Neural progenitor cell (in vitro differentiated cells): ENCODE data around the gene ARHGEF26. TPM values are rescaled to one million over a fixed set of nuclear protein-coding genes. Genes with fewer than 3 reads are reported as not detected.

ENCODE experiments used
- DNase-seq: peaks from one replicate; pipeline ENCODE4 v3.0.0-alpha.2; 2016; ENCODE audit warnings: low spot score
- H2AFZ ChIP-seq: fragments of 200-600 bp; sonication (generic); replicated peaks from 2 replicates; pipeline ENCODE4 v1.6.1; 2016; ENCODE audit warnings: antibody characterized with exemption
- H3F3A ChIP-seq: fragments of 200-600 bp; sonication (generic); 2 replicates; pipeline ENCODE4 v1.6.1; 2016; ENCODE audit warnings: antibody characterized with exemption, low read depth
- H3K27ac ChIP-seq: fragments of 200-600 bp; sonication (generic); 2 replicates; pipeline ENCODE4 v1.5.1; 2016; ENCODE audit warnings: mild to moderate bottlenecking
- H3K27me3 ChIP-seq: fragments of 200-600 bp; sonication (generic); 2 replicates; pipeline ENCODE4 v1.6.1; 2016; ENCODE audit warnings: mild to moderate bottlenecking, moderate library complexity
- H3K36me3 ChIP-seq: fragments of 200-600 bp; sonication (generic); 2 replicates; pipeline ENCODE4 v1.5.1; 2016
- H3K4me1 ChIP-seq: fragments of 200-600 bp; sonication (generic); 2 replicates; pipeline ENCODE4 v1.6.1; 2016; ENCODE audit warnings: mixed run types
- H3K4me2 ChIP-seq: fragments of 200-600 bp; sonication (generic); 2 replicates; pipeline ENCODE4 v1.6.1; 2016
- H3K4me3 ChIP-seq: fragments of 200-600 bp; sonication (generic); 2 replicates; pipeline ENCODE4 v1.5.1; 2016
- H3K79me2 ChIP-seq: fragments of 200-600 bp; sonication (generic); 2 replicates; pipeline ENCODE4 v1.6.1; 2016; ENCODE audit warnings: low read depth
- H3K9ac ChIP-seq: fragments of 200-600 bp; sonication (generic); 2 replicates; pipeline ENCODE4 v1.6.1; 2016
- H3K9me3 ChIP-seq: fragments of 200-600 bp; sonication (generic); 2 replicates; pipeline ENCODE4 v1.5.1; 2016; ENCODE audit warnings: low read depth
- H4K20me1 ChIP-seq: fragments of 200-600 bp; sonication (generic); 2 replicates; pipeline ENCODE4 v1.6.1; 2016; ENCODE audit warnings: low read depth
- H3K27ac Mint-ChIP-seq: 3 replicates; pipeline ENCODE4 v1.8.0; 2021; ENCODE audit warnings: mixed read lengths
- H3K27me3 Mint-ChIP-seq: 2 replicates; pipeline ENCODE4 v1.8.0; 2022; ENCODE audit warnings: low read depth, mild to moderate bottlenecking, inconsistent platforms, moderate library complexity, mixed read lengths; ENCODE audit not compliant: insufficient read depth
- H3K36me3 Mint-ChIP-seq: 3 replicates; pipeline ENCODE4 v1.8.0; 2021; ENCODE audit warnings: mixed read lengths
- H3K4me1 Mint-ChIP-seq: 3 replicates; pipeline ENCODE4 v1.8.0; 2021; ENCODE audit warnings: mixed read lengths
- H3K4me3 Mint-ChIP-seq: 3 replicates; pipeline ENCODE4 v1.8.0; 2021; ENCODE audit warnings: mild to moderate bottlenecking, moderate library complexity, mixed read lengths
- H3K9me3 Mint-ChIP-seq: 3 replicates; pipeline ENCODE4 v1.8.0; 2020; ENCODE audit warnings: mixed read lengths
- EZH2 ChIP-seq: fragments of 200-600 bp; sonication (generic); IDR thresholded peaks from 2 replicates; pipeline ENCODE4 v1.6.1; 2017; ENCODE audit warnings: antibody characterized with exemption, mild to moderate bottlenecking, moderate library complexity
- EZH2phosphoT487 ChIP-seq: fragments of 200-600 bp; sonication (generic); IDR thresholded peaks from 2 replicates; pipeline ENCODE4 v1.6.1; 2017; ENCODE audit warnings: antibody characterized with exemption
- total RNA-seq: library from RNA; depleted of rRNA; stranded (reverse); fragments of >200 nt; gene quantifications from 2 replicates; pipeline ENCODE4 v1.2.3, GENCODE V29; 2015; ENCODE audit warnings: low replicate concordance
- TF ChIP-seq, protein P1 (sequence below): fragments of 200-600 bp; sonication (generic); IDR thresholded peaks from 2 replicates; pipeline ENCODE4 v1.5.1; 2017; ENCODE audit warnings: antibody characterized with exemption, mild to moderate bottlenecking

ARHGEF26 gene
- total RNA-seq, 1 donor from 2014 or later = 14.0 TPM

DNA sequence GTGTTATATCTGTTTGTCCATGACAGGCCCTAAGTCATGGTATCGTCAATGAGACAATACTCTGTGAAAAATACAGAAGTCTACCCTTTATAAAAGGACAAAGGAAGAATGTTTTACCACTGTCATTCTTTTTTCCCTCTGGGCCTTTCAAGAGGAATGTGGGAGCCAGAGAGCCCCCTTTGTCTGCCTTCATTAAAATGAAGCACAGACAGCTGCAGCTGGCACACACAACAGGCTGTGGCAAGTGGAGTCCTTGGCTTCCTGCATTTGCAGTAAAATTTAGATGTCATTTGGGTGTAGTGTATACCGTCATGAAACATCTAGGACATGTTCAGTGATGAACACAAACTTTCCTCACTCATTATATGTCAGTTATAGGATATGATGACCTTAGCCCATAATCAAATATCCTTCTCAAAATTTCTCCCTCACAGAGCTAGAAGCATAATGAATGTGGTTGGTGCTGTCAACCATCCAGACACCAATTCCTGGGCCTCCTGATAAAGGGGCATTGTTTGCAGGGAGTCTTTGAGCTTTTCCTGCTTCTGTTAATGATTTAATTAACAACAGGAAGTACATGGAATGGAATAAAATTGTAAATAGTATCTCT is 126.7 kb downstream of the ARHGEF26 start:
- Histone ChIP-seq H3K27ac (peak overlapping the region; percentile 50), H4K20me1 (peaks cover 5% of the 10 kb centered on the region), H2AFZ (no peak overlapping the region), H3K4me1 (peaks cover 35% of the 10 kb centered on the region), H3K27me3 (no peaks in the 10 kb centered on the region), H3K36me3 (no peaks in the 10 kb centered on the region), H3F3A (peaks cover 23% of the 10 kb centered on the region), H3K9ac (no peak overlapping the region), H3K9me3 (no peaks in the 10 kb centered on the region), H3K79me2 (no peaks in the 10 kb centered on the region), H3K4me2 (peak overlapping the region; percentile 33), H3K4me3 (no peak overlapping the region)
- TF ChIP-seq EZH2phosphoT487 (no peak), EZH2 (no peak)
- TF ChIP-seq, protein P1, sequence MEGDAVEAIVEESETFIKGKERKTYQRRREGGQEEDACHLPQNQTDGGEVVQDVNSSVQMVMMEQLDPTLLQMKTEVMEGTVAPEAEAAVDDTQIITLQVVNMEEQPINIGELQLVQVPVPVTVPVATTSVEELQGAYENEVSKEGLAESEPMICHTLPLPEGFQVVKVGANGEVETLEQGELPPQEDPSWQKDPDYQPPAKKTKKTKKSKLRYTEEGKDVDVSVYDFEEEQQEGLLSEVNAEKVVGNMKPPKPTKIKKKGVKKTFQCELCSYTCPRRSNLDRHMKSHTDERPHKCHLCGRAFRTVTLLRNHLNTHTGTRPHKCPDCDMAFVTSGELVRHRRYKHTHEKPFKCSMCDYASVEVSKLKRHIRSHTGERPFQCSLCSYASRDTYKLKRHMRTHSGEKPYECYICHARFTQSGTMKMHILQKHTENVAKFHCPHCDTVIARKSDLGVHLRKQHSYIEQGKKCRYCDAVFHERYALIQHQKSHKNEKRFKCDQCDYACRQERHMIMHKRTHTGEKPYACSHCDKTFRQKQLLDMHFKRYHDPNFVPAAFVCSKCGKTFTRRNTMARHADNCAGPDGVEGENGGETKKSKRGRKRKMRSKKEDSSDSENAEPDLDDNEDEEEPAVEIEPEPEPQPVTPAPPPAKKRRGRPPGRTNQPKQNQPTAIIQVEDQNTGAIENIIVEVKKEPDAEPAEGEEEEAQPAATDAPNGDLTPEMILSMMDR = no peak
- H3K9me3 Mint-ChIP-seq = no peaks in the 10 kb centered on the region
- H3K36me3 Mint-ChIP-seq = peaks cover 32% of the 10 kb centered on the region
- H3K27ac Mint-ChIP-seq = peak overlapping the region; percentile 24
- peaks cover 14% of the 10 kb centered on the region for H3K4me1 Mint-ChIP-seq
- H3K4me3 Mint-ChIP-seq = no peak overlapping the region
- H3K27me3 Mint-ChIP-seq = peaks cover 2% of the 10 kb centered on the region
- DNase-seq = peak; percentile 73

DNA sequence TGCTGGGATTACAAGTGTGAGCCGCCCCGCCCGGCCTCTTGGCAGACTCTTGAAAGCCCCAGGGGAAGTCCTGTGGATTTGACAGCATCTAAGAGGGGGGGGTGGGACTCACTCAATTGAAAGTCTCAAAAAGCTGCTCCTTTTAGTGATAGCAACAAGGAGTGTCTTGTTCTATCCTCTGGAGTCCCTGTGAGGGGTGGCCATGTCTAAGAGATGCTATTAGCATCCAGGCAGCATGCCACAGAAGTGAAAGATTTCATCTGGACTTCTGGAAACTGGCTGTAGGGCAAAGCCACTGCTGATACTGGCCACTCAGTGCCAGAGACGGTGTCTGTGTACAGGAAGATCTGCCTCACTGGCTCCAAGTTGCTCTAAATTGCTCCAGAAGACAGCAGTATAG is 129.1 kb downstream of the ARHGEF26 start:
- Mint-ChIP-seq H3K9me3 (no peaks in the 10 kb centered on the region), H3K4me1 (peaks cover 15% of the 10 kb centered on the region), H3K4me3 (no peak overlapping the region), H3K36me3 (peaks cover 30% of the 10 kb centered on the region), H3K27me3 (peaks cover 2% of the 10 kb centered on the region), H3K27ac (no peak overlapping the region)
- TF ChIP-seq, protein P1 = no peak
- TF ChIP-seq EZH2phosphoT487 (no peak), EZH2 (no peak)
- H3K79me2 ChIP-seq = no peaks in the 10 kb centered on the region
- H3K27me3 ChIP-seq = no peaks in the 10 kb centered on the region
- H3F3A ChIP-seq = peaks cover 27% of the 10 kb centered on the region
- no peak overlapping the region for H2AFZ ChIP-seq
- peaks cover 5% of the 10 kb centered on the region for H4K20me1 ChIP-seq
- no peak overlapping the region for H3K27ac ChIP-seq
- H3K36me3 ChIP-seq = no peaks in the 10 kb centered on the region
- peaks cover 35% of the 10 kb centered on the region for H3K4me1 ChIP-seq
- H3K4me2 ChIP-seq = no peak overlapping the region
- no peak overlapping the region for H3K4me3 ChIP-seq
- DNase-seq = no peak
- no peak overlapping the region for H3K9ac ChIP-seq
- no peaks in the 10 kb centered on the region for H3K9me3 ChIP-seq

DNA sequence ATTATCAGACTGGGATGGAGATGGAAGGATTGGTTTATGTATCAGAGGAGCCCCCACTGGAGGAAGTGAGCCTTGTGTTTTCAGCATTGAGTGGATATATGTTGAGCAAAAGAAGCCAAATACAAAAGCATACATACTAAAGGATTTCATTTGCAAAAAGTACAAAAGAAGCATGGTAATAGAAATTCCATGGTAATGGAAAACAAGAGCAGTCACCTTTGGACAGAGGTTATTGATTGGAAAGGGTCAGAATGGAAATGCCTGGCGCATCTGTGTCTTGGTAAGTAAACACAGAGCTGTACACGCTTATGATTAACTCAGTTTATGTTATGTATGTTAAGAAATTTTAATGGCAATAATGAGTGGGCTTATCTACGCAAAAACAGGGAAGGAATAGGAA is 130.4 kb downstream of the ARHGEF26 start:
- H3K27me3 Mint-ChIP-seq = no peaks in the 10 kb centered on the region
- TF ChIP-seq, protein P1 = no peak
- TF ChIP-seq EZH2 = no peak
- Histone ChIP-seq H3F3A (peaks cover 27% of the 10 kb centered on the region), H3K9ac (no peak overlapping the region), H3K36me3 (no peaks in the 10 kb centered on the region), H3K4me3 (no peak overlapping the region), H3K9me3 (no peaks in the 10 kb centered on the region), H2AFZ (no peak overlapping the region), H3K27ac (no peak overlapping the region), H3K4me1 (peaks cover 30% of the 10 kb centered on the region), H3K27me3 (no peaks in the 10 kb centered on the region), H3K4me2 (no peak overlapping the region), H4K20me1 (peaks cover 5% of the 10 kb centered on the region), H3K79me2 (no peaks in the 10 kb centered on the region)
- no peaks in the 10 kb centered on the region for H3K9me3 Mint-ChIP-seq
- DNase-seq = no peak
- peaks cover 15% of the 10 kb centered on the region for H3K4me1 Mint-ChIP-seq
- no peak overlapping the region for H3K4me3 Mint-ChIP-seq
- H3K36me3 Mint-ChIP-seq = peaks cover 25% of the 10 kb centered on the region
- no peak overlapping the region for H3K27ac Mint-ChIP-seq
